ENCODE measurements around the gene CAPNS2.

- TF ChIP-seq EZH2 (IDR thresholded peaks at IDR 0.05) (no peak), CTCF (IDR thresholded peaks at IDR 0.05) (no peak)
These were observed 23.9 kb upstream of the CAPNS2 start for GRCh38 chr16:55542459-55543082.
